Testis (tissue), 3 donors: ENCODE measurements around the gene STXBP2. TPM values are rescaled to one million over a fixed set of nuclear protein-coding genes. Genes with fewer than 3 reads are reported as not detected.

ENCODE experiments used
- DNase-seq: peaks from one replicate; pipeline ENCODE4 v3.0.0-alpha.2; 2019
- H3K27ac ChIP-seq, 2 donors: fragments of 200-600 bp; sonication (generic); one replicate each; pipeline ENCODE4 v1.5.1; 2019
- H3K27me3 ChIP-seq: fragments of 200-600 bp; sonication (generic); one replicate; pipeline ENCODE4 v1.5.1; 2019
- H3K36me3 ChIP-seq: fragments of 200-600 bp; sonication (generic); one replicate; pipeline ENCODE4 v1.5.1; 2017; ENCODE audit warnings: low read depth; ENCODE audit errors: missing control alignments
- H3K4me1 ChIP-seq: fragments of 200-600 bp; sonication (generic); one replicate; pipeline ENCODE4 v1.5.1; 2019
- H3K4me3 ChIP-seq, 2 donors: fragments of 200-600 bp; sonication (generic); one replicate each; pipeline ENCODE4 v1.5.1; 2017 to 2019
- H3K9me3 ChIP-seq: fragments of 200-600 bp; sonication (generic); one replicate; pipeline ENCODE4 v1.5.1; 2017
- POLR2A ChIP-seq: fragments of 450-650 bp; IDR thresholded peaks from one replicate; pipeline ENCODE4 v1.6.1; 2017; ENCODE audit warnings: antibody characterized with exemption, mild to moderate bottlenecking, moderate library complexity
- WGBS, 2 donors: methylation state at CpG; one replicate each; pipeline ENCODE4 v1.1.5; 2018; 5-methylcytosine and 5-hydroxymethylcytosine counted together
- intact Hi-C: fragments of 100-400 bp; cut with DNase I; formaldehyde crosslinking; loops from one replicate; pipeline ENCODE4 v1.15.1; 2023; ENCODE audit warnings: low total_unique reads
- polyA plus RNA-seq: library from polyadenylated mRNA; stranded (reverse); fragments of 350-450 nt; fragmentation: Illumina TruSeq; extraction: RNeasy Lipid Tissue Mini Kit (QIAGEN cat#74804); gene quantifications from one replicate; pipeline ENCODE4 v1.2.3, GENCODE V29; 2014; ENCODE audit warnings: low read depth, low replicate concordance; ENCODE audit not compliant: insufficient read depth
- total RNA-seq, 2 donors: library from RNA; depleted of rRNA; stranded (reverse); fragments of >200 nt; gene quantifications; one replicate each; pipeline ENCODE4 v1.2.3, GENCODE V29; 2016
- TF ChIP-seq, protein P1 (sequence below), 3 experiments: fragments of 450-650 bp in 2 of 3; fragments of 200-600 bp in 1 of 3; sonication (generic) in 1 of 3; IDR thresholded peaks; one replicate each; pipeline ENCODE4 v1.5.1; 2016 to 2019; ENCODE audit warnings: antibody characterized with exemption in 3 of 3, mild to moderate bottlenecking in 2 of 3, moderate library complexity in 1 of 3

The STXBP2 gene
- total and polyA plus RNA-seq, 3 donors from 2014 or later: 135 to 156 (median 155) TPM

DNA sequence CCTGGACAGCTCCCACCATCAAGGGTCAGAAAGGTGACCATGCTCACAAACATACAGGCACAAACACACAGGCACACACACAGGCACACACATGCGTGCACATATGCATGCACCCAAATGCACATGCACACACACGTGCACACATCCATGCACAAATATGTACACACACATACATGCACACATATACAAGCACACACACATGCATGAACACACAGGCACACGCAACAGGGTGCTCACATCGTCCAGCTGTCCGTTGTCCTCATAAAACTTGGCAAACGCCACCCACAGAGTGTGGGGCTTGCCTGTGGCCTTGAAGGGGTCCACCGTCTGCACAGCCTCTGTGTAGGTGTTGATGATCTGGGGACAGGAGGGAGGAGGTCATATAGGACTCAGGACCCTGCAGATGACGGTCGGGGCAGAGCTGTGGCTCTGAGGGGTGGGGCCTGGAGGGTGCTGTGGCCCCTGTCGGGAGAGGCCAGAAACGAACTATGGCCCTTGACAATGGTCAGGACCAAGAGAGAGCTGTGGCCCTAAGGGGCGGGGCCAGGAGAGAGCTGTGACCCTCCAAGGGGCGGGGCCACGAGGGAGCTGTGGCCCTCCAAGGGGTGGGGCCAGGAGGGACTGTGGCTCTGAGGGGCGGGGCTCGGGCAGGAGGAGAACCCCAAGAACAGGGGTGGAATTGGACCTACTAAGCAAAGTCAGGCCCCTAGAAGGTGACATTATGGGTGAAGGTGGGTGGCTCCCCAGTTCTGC is 13.8 kb upstream of the STXBP2 start:
- H3K27me3 ChIP-seq: no peaks in the 10 kb centered on the region
- H3K4me1 ChIP-seq: peaks cover 27% of the 10 kb centered on the region
- TF ChIP-seq POLR2A: no peak
- TF ChIP-seq, protein P1, sequence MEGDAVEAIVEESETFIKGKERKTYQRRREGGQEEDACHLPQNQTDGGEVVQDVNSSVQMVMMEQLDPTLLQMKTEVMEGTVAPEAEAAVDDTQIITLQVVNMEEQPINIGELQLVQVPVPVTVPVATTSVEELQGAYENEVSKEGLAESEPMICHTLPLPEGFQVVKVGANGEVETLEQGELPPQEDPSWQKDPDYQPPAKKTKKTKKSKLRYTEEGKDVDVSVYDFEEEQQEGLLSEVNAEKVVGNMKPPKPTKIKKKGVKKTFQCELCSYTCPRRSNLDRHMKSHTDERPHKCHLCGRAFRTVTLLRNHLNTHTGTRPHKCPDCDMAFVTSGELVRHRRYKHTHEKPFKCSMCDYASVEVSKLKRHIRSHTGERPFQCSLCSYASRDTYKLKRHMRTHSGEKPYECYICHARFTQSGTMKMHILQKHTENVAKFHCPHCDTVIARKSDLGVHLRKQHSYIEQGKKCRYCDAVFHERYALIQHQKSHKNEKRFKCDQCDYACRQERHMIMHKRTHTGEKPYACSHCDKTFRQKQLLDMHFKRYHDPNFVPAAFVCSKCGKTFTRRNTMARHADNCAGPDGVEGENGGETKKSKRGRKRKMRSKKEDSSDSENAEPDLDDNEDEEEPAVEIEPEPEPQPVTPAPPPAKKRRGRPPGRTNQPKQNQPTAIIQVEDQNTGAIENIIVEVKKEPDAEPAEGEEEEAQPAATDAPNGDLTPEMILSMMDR (IDR thresholded peaks at IDR 0.05): no peak
- no peak overlapping the region for H3K27ac ChIP-seq
- WGBS, 2 donors: 79 to 84% methylated on average over 10 to 16 of the region's 16 CpGs
- DNase-seq: no peak
- intact Hi-C loops: no loop called here
- no peak overlapping the region for H3K4me3 ChIP-seq
- no peaks in the 10 kb centered on the region for H3K9me3 ChIP-seq
- H3K36me3 ChIP-seq: no peaks in the 10 kb centered on the region

DNA sequence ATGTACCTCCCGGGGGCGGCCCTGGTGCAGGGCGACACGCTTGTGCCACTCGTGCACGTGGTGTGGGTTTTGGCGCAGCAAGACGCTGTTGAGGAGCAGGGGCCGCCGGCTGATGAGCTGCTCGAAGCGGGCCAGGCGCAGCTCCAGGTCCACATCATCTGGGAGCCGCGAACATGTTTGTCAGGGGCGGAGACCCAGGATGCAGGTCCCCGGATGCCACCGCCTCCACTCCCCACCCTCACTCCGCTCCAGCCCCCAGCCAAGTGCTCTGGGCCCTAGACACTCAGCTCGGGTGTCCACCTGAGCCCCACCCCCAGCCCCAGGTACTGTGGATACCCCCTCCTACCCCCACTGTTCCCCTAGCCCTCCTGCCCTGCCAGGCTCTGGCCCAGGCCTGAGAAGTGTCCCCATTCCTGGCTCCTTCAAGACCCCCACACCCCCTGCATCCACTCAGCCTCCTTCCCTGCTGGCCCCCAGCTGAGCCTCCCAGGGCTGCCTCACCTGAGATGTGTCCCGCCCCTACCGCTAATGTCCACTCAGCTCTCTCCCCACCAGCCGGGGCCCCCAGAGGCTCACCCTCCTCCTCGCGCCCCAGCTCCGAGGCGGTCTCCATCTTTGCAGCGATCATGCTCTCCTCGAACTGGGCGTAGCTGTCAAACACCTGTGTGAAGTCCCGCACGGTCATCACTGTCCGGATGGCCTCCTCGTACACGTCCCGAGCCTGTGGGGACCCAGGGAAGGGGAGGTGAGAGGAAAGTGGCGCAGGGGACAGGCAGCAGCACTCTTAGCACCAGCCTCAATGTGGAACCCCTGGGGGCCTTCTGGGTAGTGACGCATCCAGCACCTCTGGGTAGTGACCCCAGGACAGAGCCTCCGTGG is 12.9 kb upstream of the STXBP2 start:
- intact Hi-C loops: no loop called here
- no peaks in the 10 kb centered on the region for H3K36me3 ChIP-seq
- WGBS, 2 donors: 95 to 96% methylated on average over 24 to 39 of the region's 39 CpGs

DNA sequence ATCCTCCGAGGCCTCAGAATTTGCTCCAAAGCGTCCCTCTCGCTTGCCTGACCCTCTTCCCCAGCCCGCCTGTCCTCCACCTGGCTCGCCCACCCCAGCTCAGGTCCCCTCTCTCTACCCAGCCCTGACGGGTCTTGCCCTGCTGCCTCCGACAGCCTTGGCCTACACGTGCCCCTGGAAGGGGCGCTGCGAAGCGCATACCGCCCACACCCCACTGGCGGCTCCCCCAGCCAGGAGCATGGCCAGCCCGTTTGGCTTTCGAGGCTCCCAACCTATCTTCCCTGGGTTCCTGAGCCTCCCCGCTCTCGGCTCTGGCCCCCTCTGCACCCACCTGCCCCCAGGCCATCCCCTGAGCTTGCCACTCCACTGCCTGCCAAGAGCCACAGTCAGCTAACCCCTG is 12.1 kb upstream of the STXBP2 start:
- no peaks in the 10 kb centered on the region for H3K9me3 ChIP-seq
- no peaks in the 10 kb centered on the region for H3K36me3 ChIP-seq
- intact Hi-C loops: no loop called here
- TF ChIP-seq POLR2A: no peak
- TF ChIP-seq, protein P1 (IDR thresholded peaks at IDR 0.05): no peak
- peaks cover 18% of the 10 kb centered on the region for H3K4me1 ChIP-seq
- WGBS, 2 donors: 89 to 91% methylated on average over 15 to 17 of the region's 17 CpGs
- no peak overlapping the region for H3K27ac ChIP-seq
- no peak overlapping the region for H3K4me3 ChIP-seq
- H3K27me3 ChIP-seq: no peaks in the 10 kb centered on the region
- DNase-seq: no peak

More for the DNA sequence above, 12.9 kb upstream of the STXBP2 start:
- TF ChIP-seq POLR2A: no peak
- TF ChIP-seq, protein P1 (IDR thresholded peaks at IDR 0.05): no peak
- H3K9me3 ChIP-seq: no peaks in the 10 kb centered on the region
- no peak overlapping the region for H3K4me3 ChIP-seq
- H3K27me3 ChIP-seq: no peaks in the 10 kb centered on the region
- peaks cover 27% of the 10 kb centered on the region for H3K4me1 ChIP-seq
- DNase-seq: no peak
- no peak overlapping the region for H3K27ac ChIP-seq

- no peak overlapping the region for H3K27ac ChIP-seq
- no peak overlapping the region for H3K4me3 ChIP-seq
- H3K4me1 ChIP-seq: peaks cover 19% of the 10 kb centered on the region
- H3K9me3 ChIP-seq: no peaks in the 10 kb centered on the region
- H3K36me3 ChIP-seq: no peaks in the 10 kb centered on the region
- no peaks in the 10 kb centered on the region for H3K27me3 ChIP-seq
- DNase-seq: no peak
- 94 to 97% methylated on average over 22 to 34 of the region's 34 CpGs for WGBS, 2 donors
- intact Hi-C loops: no loop called here
- TF ChIP-seq, protein P1 (IDR thresholded peaks at IDR 0.05): no peak
- no peak for TF ChIP-seq POLR2A
Observed at GRCh38 chr19:7625763-7626372, 11.0 kb upstream of the STXBP2 start.
